GM12892 (cell line): ENCODE data around the gene DOK6.

Experiments
- POLR2A ChIP-seq: IDR thresholded peaks from 2 replicates; pipeline ENCODE4 v1.6.1; 2011; ENCODE audit warnings: low read depth, low read length, control low read depth
- POLR2AphosphoS5 ChIP-seq: IDR thresholded peaks from 2 replicates; pipeline ENCODE4 v1.6.1; 2011; ENCODE audit warnings: low read depth, low read length, control low read depth

DNA sequence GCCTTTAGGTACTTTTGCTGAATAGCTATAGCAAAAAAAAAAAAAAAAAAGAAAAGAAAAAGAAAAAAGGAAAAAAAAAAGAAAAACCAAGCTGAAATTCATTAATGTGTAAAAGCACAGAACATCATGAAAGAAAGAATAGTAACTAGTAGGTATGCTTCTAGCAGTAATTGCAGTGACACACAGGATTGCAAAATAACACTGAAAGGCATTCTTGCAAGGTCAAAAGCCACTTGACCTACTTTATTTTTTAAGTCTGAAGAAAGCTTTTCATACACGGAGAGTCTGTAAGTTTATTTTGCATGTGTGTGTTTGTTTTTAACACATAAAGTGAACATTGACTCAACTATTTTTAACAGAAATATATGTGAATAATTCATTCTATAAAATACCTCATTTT lies 54.4 kb downstream of the DOK6 start:
- TF ChIP-seq POLR2AphosphoS5 (no peak), POLR2A (no peak)
